Keratinocyte (primary cell): ENCODE measurements around the gene HSP90AA1. TPM values are rescaled to one million over a fixed set of nuclear protein-coding genes. Genes with fewer than 3 reads are reported as not detected.

Experiments
- DNase-seq: peaks from one replicate; pipeline ENCODE4 v3.0.0-alpha.2; 2011; ENCODE audit warnings: low read depth, missing footprints, low spot score
- FAIRE-seq: peaks from 2 replicates; lab custom pipeline; 2011; peaks lifted over from hg19 to GRCh38; lab: Jason Lieb, UNC
- H2AFZ ChIP-seq: 2 replicates; pipeline ENCODE4 v1.6.0; 2012; ENCODE audit warnings: low read length, control low read depth, inconsistent platforms; ENCODE audit not compliant: control insufficient read depth
- H3K27ac ChIP-seq: 2 replicates; pipeline ENCODE4 v1.5.1; 2011; ENCODE audit warnings: low read length; ENCODE audit not compliant: control insufficient read depth, insufficient read depth
- H3K27me3 ChIP-seq: 3 replicates; pipeline ENCODE4 v1.6.0; 2011; ENCODE audit warnings: low read length; ENCODE audit not compliant: control insufficient read depth, insufficient read depth; ENCODE audit errors: extremely low read depth
- H3K36me3 ChIP-seq, 2 experiments: 2 replicates in 1 of 2; 3 replicates in 1 of 2; pipeline ENCODE4 v1.5.1; 2011; ENCODE audit warnings: low read length in 2 of 2, mild to moderate bottlenecking in 1 of 2; ENCODE audit not compliant: control insufficient read depth in 2 of 2, insufficient read depth in 2 of 2; ENCODE audit errors: extremely low read depth in 1 of 2
- H3K4me1 ChIP-seq: 3 replicates; pipeline ENCODE4 v1.5.1; 2011; ENCODE audit warnings: low read length; ENCODE audit not compliant: control insufficient read depth, insufficient read depth; ENCODE audit errors: extremely low read depth
- H3K4me2 ChIP-seq: 3 replicates; pipeline ENCODE4 v1.6.0; 2011; ENCODE audit warnings: low read depth, low read length; ENCODE audit not compliant: control insufficient read depth, insufficient read depth; ENCODE audit errors: extremely low read depth
- H3K4me3 ChIP-seq, 3 experiments: fragments of 200-600 bp in 1 of 3; sonication (generic) in 1 of 3; 2 replicates in 2 of 3; 3 replicates in 1 of 3; pipeline ENCODE4 v1.5.1; 2011 to 2016; ENCODE audit warnings: low read length in 3 of 3, mild to moderate bottlenecking in 3 of 3, control low read depth in 2 of 3, inconsistent platforms in 1 of 3, low read depth in 1 of 3, mixed read lengths in 1 of 3, mixed run types in 1 of 3, moderate library complexity in 1 of 3; ENCODE audit not compliant: control insufficient read depth in 2 of 3, insufficient read depth in 2 of 3; ENCODE audit errors: extremely low read depth in 1 of 3
- H3K79me2 ChIP-seq: 2 replicates; pipeline ENCODE4 v1.6.0; 2012; ENCODE audit warnings: low read length; ENCODE audit not compliant: control insufficient read depth, insufficient read depth
- H3K9ac ChIP-seq: 3 replicates; pipeline ENCODE4 v1.6.0; 2011; ENCODE audit warnings: low read length; ENCODE audit not compliant: control insufficient read depth, insufficient read depth; ENCODE audit errors: extremely low read depth
- H3K9me1 ChIP-seq: 3 replicates; pipeline ENCODE4 v1.6.0; 2011; ENCODE audit warnings: low read length; ENCODE audit not compliant: control insufficient read depth, insufficient read depth; ENCODE audit errors: extremely low read depth
- H3K9me3 ChIP-seq: 2 replicates; pipeline ENCODE4 v1.5.1; 2012; ENCODE audit warnings: low read depth, low read length; ENCODE audit not compliant: control insufficient read depth
- H4K20me1 ChIP-seq: 3 replicates; pipeline ENCODE4 v1.6.0; 2011; ENCODE audit warnings: low read length; ENCODE audit not compliant: control insufficient read depth, insufficient read depth; ENCODE audit errors: extremely low read depth
- CTCF ChIP-seq, 3 experiments: IDR thresholded peaks in 1 of 3; conservative IDR thresholded peaks in 1 of 3; optimal IDR thresholded peaks in 1 of 3; 2 replicates in 2 of 3; 3 replicates in 1 of 3; pipeline versions ENCODE3 to v1.5.1; 2011; ENCODE audit warnings: low read length in 3 of 3, mild to moderate bottlenecking in 3 of 3, moderate library complexity in 2 of 3, control low read depth in 1 of 3, inconsistent platforms in 1 of 3; ENCODE audit not compliant: insufficient read depth in 2 of 3; ENCODE audit errors: extremely low read depth in 1 of 3
- EZH2 ChIP-seq: IDR thresholded peaks from one replicate; pipeline ENCODE4 v1.6.1; 2012; ENCODE audit warnings: inconsistent platforms, mild to moderate bottlenecking, low read length, moderate library complexity
- dilution Hi-C: fragments of 300-500 bp; cut with MboI; formaldehyde crosslinking; loops from one replicate; pipeline ENCODE4 v1.7.0; 2020; ENCODE audit warnings: low sequenced_read_pairs; ENCODE audit not compliant: extremely low pct_ligation_motif_present
- polyA plus RNA-seq, 5 experiments: library from polyadenylated mRNA; depleted of rRNA in 3 of 5; stranded (reverse) in 3 of 5; stranded (forward) in 1 of 5; unstranded in 1 of 5; fragments of >200 nt; gene quantifications; 1 replicate in 1 of 5; 2 replicates in 3 of 5; 3 replicates in 1 of 5; pipeline versions ENCODE4 v1.2.1 to v1.2.3, GENCODE V29; 2011 to 2012; ENCODE audit warnings: missing spikeins in 2 of 5, low read depth in 1 of 5, low replicate concordance in 1 of 5
- small RNA-seq, 3 experiments: library from RNA; depleted of rRNA; stranded (forward); fragments of <200 nt; gene quantifications; one replicate each; pipeline ENCODE3, GENCODE V24; 2012; ENCODE audit warnings: low read depth in 3 of 3, low replicate concordance in 1 of 3; ENCODE audit not compliant: insufficient read length in 3 of 3

Gene HSP90AA1
- polyA plus RNA-seq, 1 donor (not counting 4 experiments of a cell fraction or from before 2014, with no cell fraction given): 898 TPM

- Histone ChIP-seq H3K27ac (no peak overlapping the region), H2AFZ (no peak overlapping the region), H3K9me3 (no peaks in the 10 kb centered on the region), H3K9ac (no peak overlapping the region), H3K4me3 (no peak overlapping the region), H3K4me2 (no peak overlapping the region), H3K27me3 (no peaks in the 10 kb centered on the region), H3K9me1 (no peaks in the 10 kb centered on the region), H4K20me1 (no peaks in the 10 kb centered on the region), H3K4me1 (peaks cover 10% of the 10 kb centered on the region), H3K79me2 (no peaks in the 10 kb centered on the region), H3K36me3 (peaks cover 43 to 62% of the 10 kb centered on the region in 2 experiments)
- TF ChIP-seq CTCF (optimal IDR thresholded peaks at IDR 0.05 in 1 of 3, IDR thresholded peaks at IDR 0.05 in 1 of 3, conservative IDR thresholded peaks at IDR 0.05 in 1 of 3; ENCODE audit: extremely low read depth in 1 of 3, insufficient read depth in 2 of 3, low read length in 3 of 3): no peak
- no peak for TF ChIP-seq EZH2
- no peak for DNase-seq
- no peak for FAIRE-seq
- dilution Hi-C loops: no loop called here
These were observed 53.6 kb downstream of the HSP90AA1 start for GRCh38 chr14:102033241-102033640.

Small RNA genes within 50 kb of the gene (small RNA-seq; reads per million reads assigned to genes)
- gene RN7SL472P: 0 reads per million in 3 experiments

Other genes starting within 250 kb of the HSP90AA1 start
- gene DYNC1H1, start 122.5 kb downstream of the HSP90AA1 start, polyA plus RNA-seq: 166 to 185 TPM (median 179 TPM) in 3 replicates
- gene WDR20, start 52.9 kb upstream of the HSP90AA1 start, polyA plus RNA-seq: 18.9 to 24.5 TPM (median 22.1 TPM) in 3 replicates
- gene MOK, start 218.1 kb upstream of the HSP90AA1 start, polyA plus RNA-seq: 24.5 to 41.7 TPM (median 38.1 TPM) in 3 replicates
- 9.9 to 11.0 TPM (median 10.9 TPM) in 3 replicates for gene ZNF839, start 232.7 kb upstream of the HSP90AA1 start, polyA plus RNA-seq